Adrenal gland (tissue), 12 donors: Measurements from ENCODE around the gene NCK2. TPM values are rescaled to one million over a fixed set of nuclear protein-coding genes. Genes with fewer than 3 reads are reported as not detected.

Experiments used
- DNase-seq, 7 donors: peaks; one replicate each; pipeline ENCODE4 v3.0.0-alpha.2; 2019 to 2020
- H3K27ac ChIP-seq, 5 donors: fragments of 200-600 bp; sonication (generic) in 4 of 5; 1 replicate in 3 of 5; 2 replicates in 2 of 5; pipeline versions ENCODE4 v1.5.1 to v1.8.0; 2016 to 2020; ENCODE audit warnings: mild to moderate bottlenecking in 1 of 5
- H3K27me3 ChIP-seq: fragments of 200-600 bp; 2 replicates; pipeline ENCODE4 v1.8.0; 2021
- H3K36me3 ChIP-seq, 2 donors: fragments of 200-600 bp; replicated peaks in 1 of 2; 1 replicate in 1 of 2; 2 replicates in 1 of 2; pipeline versions ENCODE4 v1.5.1 to v1.8.0; 2018 to 2022
- H3K4me1 ChIP-seq, 2 donors: fragments of 200-600 bp; replicated peaks in 1 of 2; 1 replicate in 1 of 2; 2 replicates in 1 of 2; pipeline versions ENCODE4 v1.5.1 to v1.8.0; 2018 to 2021
- H3K4me3 ChIP-seq, 4 donors: fragments of 200-600 bp; sonication (generic) in 3 of 4; one replicate each; pipeline ENCODE4 v1.5.1; 2016 to 2018
- H3K9me3 ChIP-seq, 3 donors: fragments of 200-600 bp; sonication (generic) in 1 of 3; replicated peaks in 1 of 3; 1 replicate in 2 of 3; 2 replicates in 1 of 3; pipeline versions ENCODE4 v1.5.1 to v1.8.0; 2016 to 2021
- CTCF ChIP-seq, 6 experiments: fragments of 450-650 bp in 4 of 6; fragments of 200-600 bp in 2 of 6; sonication (generic) in 1 of 6; IDR thresholded peaks; 1 replicate in 5 of 6; 2 replicates in 1 of 6; pipeline versions ENCODE4 v1.5.1 to v1.8.0; 2016 to 2021; ENCODE audit warnings: antibody characterized with exemption in 6 of 6, mild to moderate bottlenecking in 2 of 6, moderate library complexity in 1 of 6
- POLR2A ChIP-seq, 2 donors: fragments of 450-650 bp; IDR thresholded peaks; one replicate each; pipeline ENCODE4 v1.6.1; 2017; ENCODE audit warnings: antibody characterized with exemption in 2 of 2, mild to moderate bottlenecking in 2 of 2, moderate library complexity in 1 of 2
- WGBS, 4 donors: extraction: QIAGEN DNeasy Blood & Tissue Kit in 2 of 4; methylation state at CpG; one replicate each; pipeline versions ENCODE4 v1.1.5 to v1.1.7; 2013 to 2017; 5-methylcytosine and 5-hydroxymethylcytosine counted together
- intact Hi-C, 2 donors: fragments of 100-400 bp; cut with DNase I; formaldehyde crosslinking; loops; one replicate each; pipeline versions ENCODE4 v1.14.1 to v1.15.0; 2022 to 2023
- polyA plus RNA-seq, 3 donors: library from polyadenylated mRNA; stranded (reverse); fragments of 200-250 nt in 2 of 3; fragments of 350-450 nt in 1 of 3; fragmentation: Illumina TruSeq in 1 of 3; extraction: RNeasy Lipid Tissue Mini Kit (QIAGEN cat#74804) in 1 of 3; gene quantifications; one replicate each; pipeline ENCODE4 v1.2.3, GENCODE V29; 2013 to 2014
- total RNA-seq, 9 donors: library from RNA; depleted of rRNA in 4 of 9; stranded (reverse); fragments of >200 nt in 4 of 9; fragments of 120-200 nt in 1 of 9; fragmentation: NEBNext Ultra II Directional in 1 of 9; extraction: Animal tissue kit (Norgen Biotek cat#: 25700) in 1 of 9; gene quantifications; one replicate each; pipeline versions ENCODE4 v1.1.0 to v1.2.4, GENCODE V29; 2013 to 2023
- donor health status: healthy with polysubstance abuse.
- donor health status: Bipolar disorder and iron deficiency.
- donor health status: DM: yes; HTN: yes; CAD: no.
- donor health status: DM: no; HTN: no; CAD: no.
- donor health status: DM: no; HTN: no; CAD: no.
- donor health status: DM: yes; HTN: yes; CAD: no.

NCK2 gene
- total and polyA plus RNA-seq, 12 donors = 13.7 to 56.0 (median 37.3) TPM

DNA sequence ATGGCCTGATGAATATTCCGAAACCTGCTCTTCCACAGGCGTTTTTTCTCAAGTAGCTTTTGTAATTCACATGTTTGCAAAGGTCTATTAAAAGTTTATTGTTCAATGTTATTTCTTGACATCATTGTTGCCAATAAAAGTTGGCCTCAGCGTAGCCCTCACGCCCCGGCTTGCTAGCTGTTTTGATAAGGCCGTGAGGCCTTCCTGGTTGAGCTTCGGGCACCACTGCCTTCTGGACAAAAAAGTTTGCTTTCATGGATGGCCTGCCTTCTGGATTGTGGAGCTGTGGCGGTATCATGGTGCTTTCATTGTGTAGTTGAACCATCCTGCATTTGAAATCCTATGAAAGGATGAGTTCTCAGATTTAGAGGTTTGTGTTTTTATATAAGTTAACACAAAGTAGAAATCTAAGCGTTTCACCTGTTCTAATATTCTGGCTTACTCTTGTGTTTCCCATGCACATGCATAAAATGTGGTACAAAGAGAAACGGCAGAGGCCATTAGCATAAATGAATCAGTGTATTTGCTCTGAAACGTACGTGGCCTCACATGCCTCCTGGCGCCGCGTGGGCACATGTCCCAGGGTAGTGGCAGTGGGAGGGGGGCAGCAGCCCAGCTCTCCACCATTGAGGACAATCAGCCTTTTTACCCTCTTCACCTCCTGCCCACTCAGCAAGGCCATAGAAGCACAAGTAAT is 134.5 kb downstream of the NCK2 start:
- Histone ChIP-seq H3K27me3 (no peaks in the 10 kb centered on the region), H3K9me3 (no peaks in the 10 kb centered on the region), H3K27ac (no peak overlapping the region), H3K4me3 (no peak overlapping the region), H3K36me3 (peaks cover 0 to 7% of the 10 kb centered on the region in 2 donors), H3K4me1 (peaks cover 0 to 8% of the 10 kb centered on the region in 2 donors)
- WGBS, 4 donors = 90 to 95% (median 94%) methylated on average over 15 of the region's 15 CpGs
- DNase-seq = no peak
- TF ChIP-seq POLR2A (IDR thresholded peaks at IDR 0.05) = no peak
- TF ChIP-seq CTCF (IDR thresholded peaks at IDR 0.05) = no peak
- intact Hi-C loops = loop anchor here in 1 of 2 donors (10.0 kb wide), 1 partner anchor 94 kb away; no protein-coding TSS in a partner anchor

- DNase-seq = no peak
- H3K36me3 ChIP-seq = peaks cover 0 to 7% of the 10 kb centered on the region in 2 donors
- H3K27ac ChIP-seq = no peak overlapping the region
- intact Hi-C loops = loop anchor here (10.0 kb wide), 2 partner anchors 95 to 135 kb away; partner anchors contain the start of gene NCK2 (in 1 of the 2)
- H3K27me3 ChIP-seq = no peaks in the 10 kb centered on the region
- no peak overlapping the region for H3K4me3 ChIP-seq
- 94 to 97% (median 95%) methylated on average over 6 of the region's 6 CpGs for WGBS, 4 donors
- H3K9me3 ChIP-seq = no peaks in the 10 kb centered on the region
- peaks cover 0 to 14% of the 10 kb centered on the region in 2 donors for H3K4me1 ChIP-seq
- no peak for TF ChIP-seq CTCF (IDR thresholded peaks at IDR 0.05)
- TF ChIP-seq POLR2A (IDR thresholded peaks at IDR 0.05) = no peak
These were observed 135.1 kb downstream of the NCK2 start for GRCh38 chr2:105879803-105880300.

GRCh38 chr2:105880637-105881036 is 135.9 kb downstream of the NCK2 start:
- Histone ChIP-seq H3K4me3 (no peak overlapping the region), H3K27ac (no peak overlapping the region), H3K4me1 (peaks cover 0 to 22% of the 10 kb centered on the region in 2 donors), H3K9me3 (no peaks in the 10 kb centered on the region), H3K36me3 (peaks cover 0 to 7% of the 10 kb centered on the region in 2 donors), H3K27me3 (no peaks in the 10 kb centered on the region)
- DNase-seq = no peak
- TF ChIP-seq CTCF (IDR thresholded peaks at IDR 0.05) (no peak), POLR2A (IDR thresholded peaks at IDR 0.05) (no peak)
- intact Hi-C loops = loop anchor here in 1 of 2 donors (10.0 kb wide), 1 partner anchor 136 kb away; the partner anchor contains the start of gene NCK2
- WGBS, 4 donors = 95 to 97% (median 97%) methylated on average over 6 of the region's 6 CpGs

DNA sequence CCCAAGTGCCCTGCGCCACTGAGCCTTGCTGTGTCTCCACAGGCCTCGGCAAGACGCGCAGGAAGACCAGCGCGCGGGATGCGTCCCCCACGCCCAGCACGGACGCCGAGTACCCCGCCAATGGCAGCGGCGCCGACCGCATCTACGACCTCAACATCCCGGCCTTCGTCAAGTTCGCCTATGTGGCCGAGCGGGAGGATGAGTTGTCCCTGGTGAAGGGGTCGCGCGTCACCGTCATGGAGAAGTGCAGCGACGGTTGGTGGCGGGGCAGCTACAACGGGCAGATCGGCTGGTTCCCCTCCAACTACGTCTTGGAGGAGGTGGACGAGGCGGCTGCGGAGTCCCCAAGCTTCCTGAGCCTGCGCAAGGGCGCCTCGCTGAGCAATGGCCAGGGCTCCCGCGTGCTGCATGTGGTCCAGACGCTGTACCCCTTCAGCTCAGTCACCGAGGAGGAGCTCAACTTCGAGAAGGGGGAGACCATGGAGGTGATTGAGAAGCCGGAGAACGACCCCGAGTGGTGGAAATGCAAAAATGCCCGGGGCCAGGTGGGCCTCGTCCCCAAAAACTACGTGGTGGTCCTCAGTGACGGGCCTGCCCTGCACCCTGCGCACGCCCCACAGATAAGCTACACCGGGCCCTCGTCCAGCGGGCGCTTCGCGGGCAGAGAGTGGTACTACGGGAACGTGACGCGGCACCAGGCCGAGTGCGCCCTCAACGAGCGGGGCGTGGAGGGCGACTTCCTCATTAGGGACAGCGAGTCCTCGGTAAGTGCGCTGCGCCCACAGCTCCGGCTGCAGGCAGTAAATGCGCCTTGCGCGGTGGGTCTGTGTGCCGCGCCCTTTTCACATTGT is 136.8 kb downstream of the NCK2 start:
- WGBS, 4 donors = 97 to 98% (median 98%) methylated on average over 54 to 79 of the region's 79 CpGs
- DNase-seq = no peak
- TF ChIP-seq CTCF (IDR thresholded peaks at IDR 0.05) (no peak), POLR2A (IDR thresholded peaks at IDR 0.05) (no peak)
- no peaks in the 10 kb centered on the region for H3K27me3 ChIP-seq
- intact Hi-C loops = loop anchor here in 1 of 2 donors (10.0 kb wide), 1 partner anchor 137 kb away; the partner anchor contains the start of gene NCK2
- H3K4me1 ChIP-seq = peaks cover 7 to 29% of the 10 kb centered on the region in 2 donors
- peaks cover 0 to 7% of the 10 kb centered on the region in 2 donors for H3K36me3 ChIP-seq
- H3K27ac ChIP-seq = no peak overlapping the region
- H3K9me3 ChIP-seq = no peaks in the 10 kb centered on the region
- no peak overlapping the region for H3K4me3 ChIP-seq
